Hematopoietic multipotent progenitor cell (in vitro differentiated cells): ENCODE measurements around the gene ZNF750. TPM values are rescaled to one million over a fixed set of nuclear protein-coding genes. Genes with fewer than 3 reads are reported as not detected.

Experiments
- DNase-seq, 3 donors: peaks; one replicate each; pipeline ENCODE4 v3.0.0-alpha.2; 2011 to 2015; ENCODE audit warnings: low read depth in 2 of 3, low spot score in 2 of 3
- total RNA-seq: library from RNA; depleted of rRNA; stranded (reverse); fragments of >200 nt; gene quantifications from one replicate; pipeline ENCODE4 v1.2.3, GENCODE V29; 2012

The ZNF750 gene
- total RNA-seq, 1 donor: not detected

GRCh38 chr17:82815354-82815753, 24.5 kb downstream of the ZNF750 start:
- DNase-seq: no peak

DNA sequence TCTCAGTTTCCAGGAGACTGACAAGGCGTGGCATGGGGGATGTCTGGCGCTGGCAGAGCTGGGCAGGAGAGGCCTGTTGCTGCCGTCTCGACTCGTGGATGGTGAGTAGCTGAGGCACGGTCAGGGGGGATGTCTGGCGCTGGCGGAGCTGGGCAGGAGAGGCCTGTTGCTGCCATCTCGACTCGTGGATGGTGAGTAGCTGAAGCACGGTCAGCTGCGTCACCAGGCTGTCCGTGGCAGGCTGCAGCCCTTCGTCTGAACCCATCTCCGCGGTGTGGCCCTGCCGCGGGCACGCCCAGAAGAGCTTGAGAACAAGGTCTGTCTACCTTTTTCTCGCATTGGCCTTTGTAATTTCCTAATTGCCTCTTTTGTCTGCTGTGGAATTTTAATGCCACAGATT, 25.0 kb downstream of the ZNF750 start:
- no peak for DNase-seq

- no peak for DNase-seq
Measured at GRCh38 chr17:82813299-82814051, 26.3 kb downstream of the ZNF750 start.

GRCh38 chr17:82812601-82813000, 27.2 kb downstream of the ZNF750 start:
- no peak for DNase-seq

DNA sequence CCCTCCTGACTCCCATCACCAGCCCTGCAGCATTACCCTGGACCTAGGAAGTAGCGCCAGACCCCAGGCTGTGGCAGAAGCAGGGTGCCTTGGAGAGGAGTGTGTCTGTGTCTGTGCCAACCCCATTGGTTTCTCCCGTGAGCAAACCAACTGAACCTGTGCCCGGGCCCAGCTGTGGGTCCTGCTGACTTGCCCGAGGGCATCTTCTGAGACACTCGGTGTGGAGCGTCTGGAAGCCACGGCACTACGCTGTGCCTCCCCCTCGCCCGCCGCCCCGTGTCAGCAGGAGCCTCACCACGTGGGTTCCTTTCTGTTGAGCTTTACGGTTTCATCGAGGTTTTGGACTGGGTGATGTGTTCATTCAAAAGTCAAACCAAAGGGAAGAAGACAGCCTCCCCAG, 27.8 kb downstream of the ZNF750 start:
- DNase-seq: no peak

DNA sequence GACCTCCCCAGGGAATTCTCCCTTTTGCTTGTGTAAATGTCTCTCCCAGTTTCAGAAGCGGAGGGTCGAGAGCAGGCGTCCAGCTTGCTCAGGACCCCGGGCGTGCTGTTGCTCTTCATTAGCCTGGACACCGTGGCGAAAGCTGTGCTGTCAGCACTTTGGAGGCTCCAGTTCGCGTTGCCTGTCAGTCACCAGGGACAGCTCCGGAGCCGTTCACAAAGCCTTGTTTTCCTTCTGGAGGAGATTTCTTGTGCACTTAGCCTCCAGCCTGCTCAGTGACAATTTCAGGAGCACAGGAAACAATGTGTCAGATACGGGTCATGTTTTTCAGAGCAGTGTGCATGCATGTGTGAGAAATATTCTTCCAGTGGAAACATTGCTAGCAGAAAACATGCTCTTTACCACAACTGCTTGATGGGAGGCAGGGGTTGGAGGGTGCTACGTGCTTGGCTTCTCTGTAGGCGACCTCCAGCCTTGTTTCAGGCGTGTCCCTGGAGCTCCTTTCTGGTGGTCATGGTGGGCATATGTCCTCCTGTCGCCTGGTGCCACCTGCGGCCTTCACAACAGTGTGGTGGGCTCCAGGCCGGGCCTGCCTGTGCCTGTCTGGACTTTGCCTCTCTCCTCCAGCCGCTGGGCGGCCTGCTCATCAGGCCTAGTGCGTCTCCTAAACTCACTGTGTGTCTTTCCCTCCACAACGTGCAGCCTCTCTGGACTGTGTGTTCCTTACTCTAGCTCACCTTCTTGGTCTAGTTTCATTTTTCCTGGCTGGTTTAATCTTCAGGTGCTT, 29.0 kb downstream of the ZNF750 start:
- no peak for DNase-seq

GRCh38 chr17:82808921-82809905, 30.6 kb downstream of the ZNF750 start:
- DNase-seq: no peak

DNA sequence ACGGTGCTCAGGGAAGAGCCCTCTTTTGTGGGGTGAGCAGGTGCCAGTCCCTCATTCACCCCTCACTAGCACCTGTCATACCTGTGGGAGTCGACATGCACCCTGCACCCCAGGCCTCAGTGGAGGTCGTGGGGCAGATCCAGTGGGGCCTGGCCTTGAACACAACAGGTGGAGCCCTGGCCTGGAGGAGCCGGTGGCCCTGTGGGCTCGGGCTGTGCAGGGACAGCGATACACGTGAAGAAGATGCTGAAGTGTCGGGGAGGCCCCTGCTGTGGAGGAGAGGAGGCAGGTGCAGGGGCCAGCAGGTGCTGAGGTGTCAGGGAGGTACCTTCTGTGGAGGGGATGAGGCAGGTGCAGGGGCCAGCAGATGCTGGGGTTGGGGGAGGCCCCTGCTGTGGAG, 31.8 kb downstream of the ZNF750 start:
- DNase-seq: no peak

- DNase-seq: no peak
Measured at GRCh38 chr17:82807562-82807961, 32.3 kb downstream of the ZNF750 start.

GRCh38 chr17:82807101-82807500, 32.7 kb downstream of the ZNF750 start:
- DNase-seq: no peak

DNA sequence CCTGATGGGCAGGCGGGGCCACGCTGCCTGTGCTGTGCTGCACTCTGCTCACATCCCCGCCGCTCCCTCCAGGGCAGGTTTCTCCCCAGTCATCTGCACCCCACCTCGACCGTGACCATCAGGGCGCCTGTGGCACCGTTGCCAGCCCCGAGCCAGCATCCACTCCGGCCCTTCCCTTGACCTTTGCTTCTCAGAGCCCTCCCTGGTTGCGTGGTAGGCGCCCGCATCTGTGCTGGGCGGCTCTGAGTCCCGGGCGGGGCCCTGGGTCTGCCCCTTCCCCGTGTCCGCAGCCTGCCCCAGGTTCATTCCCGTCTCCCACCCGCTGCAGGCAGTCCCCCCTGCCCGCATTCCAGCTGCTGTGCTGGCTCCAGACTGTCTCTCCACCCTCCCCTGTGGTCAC, 33.2 kb downstream of the ZNF750 start:
- DNase-seq: no peak

- no peak for DNase-seq
Measured at GRCh38 chr17:82805823-82806222, 34.0 kb downstream of the ZNF750 start.

GRCh38 chr17:82805254-82805653, 34.6 kb downstream of the ZNF750 start:
- DNase-seq: no peak

GRCh38 chr17:82804442-82805191, 35.2 kb downstream of the ZNF750 start:
- no peak for DNase-seq

DNA sequence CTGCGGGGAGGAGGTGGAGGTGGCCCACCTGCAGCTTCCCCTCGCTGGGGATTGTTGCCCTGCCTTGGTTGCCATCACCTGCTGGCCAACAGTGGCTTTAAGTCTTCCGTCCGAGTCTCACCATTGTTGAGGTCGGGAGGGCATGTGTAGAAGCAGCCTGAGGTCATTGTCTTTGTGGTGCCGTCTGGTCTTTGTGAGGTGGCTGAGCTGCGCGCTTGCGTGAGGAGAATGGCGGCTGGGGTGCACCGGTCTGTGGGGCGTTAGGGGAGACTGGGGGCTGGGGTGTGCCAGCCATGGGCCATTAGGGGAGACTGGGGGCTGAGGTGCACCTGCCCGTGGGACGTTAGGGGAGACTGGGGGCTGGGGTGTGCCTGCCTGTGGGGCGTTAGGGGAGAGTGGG, 36.2 kb downstream of the ZNF750 start:
- no peak for DNase-seq

GRCh38 chr17:82803185-82803584, 36.6 kb downstream of the ZNF750 start:
- no peak for DNase-seq

GRCh38 chr17:82802075-82802780, 37.6 kb downstream of the ZNF750 start:
- no peak for DNase-seq

GRCh38 chr17:82801377-82801970, 38.3 kb downstream of the ZNF750 start:
- no peak for DNase-seq

DNA sequence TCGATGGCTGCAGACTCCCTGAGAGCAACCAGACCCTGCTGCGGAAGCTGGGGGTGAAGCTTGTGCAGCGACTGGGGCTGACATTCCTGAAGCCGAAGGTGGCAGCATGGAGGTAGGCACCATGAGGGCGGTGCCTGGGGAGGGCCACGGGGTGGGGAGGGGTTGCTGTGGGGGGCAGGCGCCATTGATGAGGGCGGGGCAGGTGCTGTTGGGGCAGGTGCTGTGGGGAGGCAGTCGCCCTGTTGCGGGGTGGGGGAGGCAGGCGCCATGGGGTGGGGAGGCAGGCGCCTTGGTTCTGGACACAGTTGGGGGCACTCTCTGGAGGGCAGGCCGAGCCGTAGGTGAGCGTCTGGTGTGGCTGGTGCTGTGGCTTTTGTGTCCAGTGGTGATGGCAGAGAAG, 38.9 kb downstream of the ZNF750 start:
- DNase-seq: no peak
